Measurements from ENCODE around the gene TPPP2. TPM values are rescaled to one million over a fixed set of nuclear protein-coding genes. Genes with fewer than 3 reads are reported as not detected.
A peak's percentile ranks its signal among the peaks of the same experiment; 100 is the strongest.

Gene TPPP2
- total and polyA plus RNA-seq, 10 of the 15 experiments (the other 5 are each of a cell fraction or from before 2014, with no cell fraction given), result not detected

DNA sequence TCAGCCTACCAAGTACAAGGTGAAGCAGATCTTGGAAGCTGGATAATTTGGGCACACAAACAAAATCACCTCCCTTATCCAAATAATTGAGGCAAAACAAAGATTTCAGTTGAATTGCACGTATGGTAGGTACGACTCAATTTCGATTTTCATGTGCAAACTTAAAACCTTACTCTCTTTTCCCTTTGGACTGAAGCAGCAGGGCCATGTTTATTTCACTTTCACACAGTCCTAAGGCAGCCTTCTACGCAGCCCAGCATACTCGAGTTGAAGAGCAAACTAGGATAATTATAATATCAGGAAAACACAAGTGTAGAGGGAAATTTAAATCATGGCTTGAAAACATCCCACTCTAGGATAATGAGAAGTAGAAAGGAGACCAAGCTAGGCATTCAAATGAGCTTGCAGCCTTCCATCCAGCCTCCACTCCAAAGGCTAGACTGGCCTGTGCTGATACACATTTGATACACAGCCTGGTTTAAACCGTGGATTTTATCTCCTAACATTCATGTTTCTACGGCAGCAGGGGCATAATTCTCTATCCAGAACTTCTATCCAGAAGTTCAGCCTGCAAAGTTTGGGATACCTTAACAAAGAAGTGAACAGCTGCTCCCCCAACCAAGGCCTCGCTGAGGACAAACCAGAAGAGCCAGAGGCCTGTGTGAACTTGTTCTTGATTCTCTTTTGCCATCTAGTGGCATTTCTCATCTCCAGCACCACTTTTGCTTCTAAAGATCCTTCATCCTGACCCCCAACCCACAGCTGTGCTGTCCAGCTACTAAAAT is 9.8 kb downstream of the TPPP2 start:
- in situ Hi-C loops (cut with MboI), result no loop called here
- DNase-seq (ENCODE audit: low read depth, low spot score) (no peak), FAIRE-seq (no peak), ATAC-seq (peak; percentile 87)
- TF ChIP-seq, protein P1, sequence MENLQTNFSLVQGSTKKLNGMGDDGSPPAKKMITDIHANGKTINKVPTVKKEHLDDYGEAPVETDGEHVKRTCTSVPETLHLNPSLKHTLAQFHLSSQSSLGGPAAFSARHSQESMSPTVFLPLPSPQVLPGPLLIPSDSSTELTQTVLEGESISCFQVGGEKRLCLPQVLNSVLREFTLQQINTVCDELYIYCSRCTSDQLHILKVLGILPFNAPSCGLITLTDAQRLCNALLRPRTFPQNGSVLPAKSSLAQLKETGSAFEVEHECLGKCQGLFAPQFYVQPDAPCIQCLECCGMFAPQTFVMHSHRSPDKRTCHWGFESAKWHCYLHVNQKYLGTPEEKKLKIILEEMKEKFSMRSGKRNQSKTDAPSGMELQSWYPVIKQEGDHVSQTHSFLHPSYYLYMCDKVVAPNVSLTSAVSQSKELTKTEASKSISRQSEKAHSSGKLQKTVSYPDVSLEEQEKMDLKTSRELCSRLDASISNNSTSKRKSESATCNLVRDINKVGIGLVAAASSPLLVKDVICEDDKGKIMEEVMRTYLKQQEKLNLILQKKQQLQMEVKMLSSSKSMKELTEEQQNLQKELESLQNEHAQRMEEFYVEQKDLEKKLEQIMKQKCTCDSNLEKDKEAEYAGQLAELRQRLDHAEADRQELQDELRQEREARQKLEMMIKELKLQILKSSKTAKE (IDR thresholded peaks at IDR 0.05; ENCODE audit: low read depth, poor library complexity, severe bottlenecking), result no peak
- TF ChIP-seq, protein P2, sequence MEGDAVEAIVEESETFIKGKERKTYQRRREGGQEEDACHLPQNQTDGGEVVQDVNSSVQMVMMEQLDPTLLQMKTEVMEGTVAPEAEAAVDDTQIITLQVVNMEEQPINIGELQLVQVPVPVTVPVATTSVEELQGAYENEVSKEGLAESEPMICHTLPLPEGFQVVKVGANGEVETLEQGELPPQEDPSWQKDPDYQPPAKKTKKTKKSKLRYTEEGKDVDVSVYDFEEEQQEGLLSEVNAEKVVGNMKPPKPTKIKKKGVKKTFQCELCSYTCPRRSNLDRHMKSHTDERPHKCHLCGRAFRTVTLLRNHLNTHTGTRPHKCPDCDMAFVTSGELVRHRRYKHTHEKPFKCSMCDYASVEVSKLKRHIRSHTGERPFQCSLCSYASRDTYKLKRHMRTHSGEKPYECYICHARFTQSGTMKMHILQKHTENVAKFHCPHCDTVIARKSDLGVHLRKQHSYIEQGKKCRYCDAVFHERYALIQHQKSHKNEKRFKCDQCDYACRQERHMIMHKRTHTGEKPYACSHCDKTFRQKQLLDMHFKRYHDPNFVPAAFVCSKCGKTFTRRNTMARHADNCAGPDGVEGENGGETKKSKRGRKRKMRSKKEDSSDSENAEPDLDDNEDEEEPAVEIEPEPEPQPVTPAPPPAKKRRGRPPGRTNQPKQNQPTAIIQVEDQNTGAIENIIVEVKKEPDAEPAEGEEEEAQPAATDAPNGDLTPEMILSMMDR (IDR thresholded peaks at IDR 0.05 in 2 of 3, conservative IDR thresholded peaks at IDR 0.05 in 1 of 3; ENCODE audit: control insufficient read depth in 2 of 3, extremely low read depth in 1 of 3, insufficient read depth in 1 of 3, low read depth in 3 of 3, low read length in 3 of 3), result peak; percentile 53 to 60 (median 60)
- TF ChIP-seq PML (IDR thresholded peaks at IDR 0.05; ENCODE audit: low read length) (no peak), SUPT20H (IDR thresholded peaks at IDR 0.05; ENCODE audit: borderline replicate concordance, control insufficient read depth, low read depth, low read length) (no peak), EED (IDR thresholded peaks at IDR 0.05; ENCODE audit: low read depth) (no peak), SMC3 (IDR thresholded peaks at IDR 0.05; ENCODE audit: borderline replicate concordance, low read length) (peak; percentile 60; the same call in 1 of the 2 replicates), FOS (IDR thresholded peaks at IDR 0.05; ENCODE audit: borderline replicate concordance, extremely low read depth, insufficient read length) (no peak), RAD21 (IDR thresholded peaks at IDR 0.05; ENCODE audit: insufficient read depth, low read depth, low read length) (peak; percentile 64), NFXL1 (IDR thresholded peaks at IDR 0.05; ENCODE audit: borderline replicate concordance) (no peak)
- TF ChIP-seq, protein P3, sequence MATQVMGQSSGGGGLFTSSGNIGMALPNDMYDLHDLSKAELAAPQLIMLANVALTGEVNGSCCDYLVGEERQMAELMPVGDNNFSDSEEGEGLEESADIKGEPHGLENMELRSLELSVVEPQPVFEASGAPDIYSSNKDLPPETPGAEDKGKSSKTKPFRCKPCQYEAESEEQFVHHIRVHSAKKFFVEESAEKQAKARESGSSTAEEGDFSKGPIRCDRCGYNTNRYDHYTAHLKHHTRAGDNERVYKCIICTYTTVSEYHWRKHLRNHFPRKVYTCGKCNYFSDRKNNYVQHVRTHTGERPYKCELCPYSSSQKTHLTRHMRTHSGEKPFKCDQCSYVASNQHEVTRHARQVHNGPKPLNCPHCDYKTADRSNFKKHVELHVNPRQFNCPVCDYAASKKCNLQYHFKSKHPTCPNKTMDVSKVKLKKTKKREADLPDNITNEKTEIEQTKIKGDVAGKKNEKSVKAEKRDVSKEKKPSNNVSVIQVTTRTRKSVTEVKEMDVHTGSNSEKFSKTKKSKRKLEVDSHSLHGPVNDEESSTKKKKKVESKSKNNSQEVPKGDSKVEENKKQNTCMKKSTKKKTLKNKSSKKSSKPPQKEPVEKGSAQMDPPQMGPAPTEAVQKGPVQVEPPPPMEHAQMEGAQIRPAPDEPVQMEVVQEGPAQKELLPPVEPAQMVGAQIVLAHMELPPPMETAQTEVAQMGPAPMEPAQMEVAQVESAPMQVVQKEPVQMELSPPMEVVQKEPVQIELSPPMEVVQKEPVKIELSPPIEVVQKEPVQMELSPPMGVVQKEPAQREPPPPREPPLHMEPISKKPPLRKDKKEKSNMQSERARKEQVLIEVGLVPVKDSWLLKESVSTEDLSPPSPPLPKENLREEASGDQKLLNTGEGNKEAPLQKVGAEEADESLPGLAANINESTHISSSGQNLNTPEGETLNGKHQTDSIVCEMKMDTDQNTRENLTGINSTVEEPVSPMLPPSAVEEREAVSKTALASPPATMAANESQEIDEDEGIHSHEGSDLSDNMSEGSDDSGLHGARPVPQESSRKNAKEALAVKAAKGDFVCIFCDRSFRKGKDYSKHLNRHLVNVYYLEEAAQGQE (IDR thresholded peaks at IDR 0.05; ENCODE audit: low read depth, low read length), result no peak
- TF ChIP-seq, protein P4, sequence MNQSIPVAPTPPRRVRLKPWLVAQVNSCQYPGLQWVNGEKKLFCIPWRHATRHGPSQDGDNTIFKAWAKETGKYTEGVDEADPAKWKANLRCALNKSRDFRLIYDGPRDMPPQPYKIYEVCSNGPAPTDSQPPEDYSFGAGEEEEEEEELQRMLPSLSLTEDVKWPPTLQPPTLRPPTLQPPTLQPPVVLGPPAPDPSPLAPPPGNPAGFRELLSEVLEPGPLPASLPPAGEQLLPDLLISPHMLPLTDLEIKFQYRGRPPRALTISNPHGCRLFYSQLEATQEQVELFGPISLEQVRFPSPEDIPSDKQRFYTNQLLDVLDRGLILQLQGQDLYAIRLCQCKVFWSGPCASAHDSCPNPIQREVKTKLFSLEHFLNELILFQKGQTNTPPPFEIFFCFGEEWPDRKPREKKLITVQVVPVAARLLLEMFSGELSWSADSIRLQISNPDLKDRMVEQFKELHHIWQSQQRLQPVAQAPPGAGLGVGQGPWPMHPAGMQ (IDR thresholded peaks at IDR 0.05; ENCODE audit: borderline replicate concordance), result no peak
- Histone ChIP-seq H3K9ac (ENCODE audit: control insufficient read depth, insufficient read depth, low read length) (no peak overlapping the region), H2AFZ (ENCODE audit: control insufficient read depth, low read depth, low read length) (no peak overlapping the region; the same call in 1 of the 2 replicates), H3K4me2 (ENCODE audit: control insufficient read depth, insufficient read depth) (no peak overlapping the region), H3K9me3 (replicated peaks; ENCODE audit: control insufficient read depth, insufficient read depth, low read length) (no peaks in the 10 kb centered on the region), H3K27ac (ENCODE audit: control insufficient read depth, insufficient read depth) (no peak overlapping the region), H3K36me3 (ENCODE audit: control insufficient read depth in 2 of 2, insufficient read depth in 2 of 2, low read length in 1 of 2) (no peaks in the 10 kb centered on the region), H4K20me1 (ENCODE audit: control insufficient read depth, insufficient read depth) (no peaks in the 10 kb centered on the region), H3K4me3 (no peak overlapping the region), H3K79me2 (ENCODE audit: control insufficient read depth, insufficient read depth, low read length) (no peaks in the 10 kb centered on the region), H3K4me1 (ENCODE audit: control insufficient read depth, insufficient read depth, low read length) (peaks cover 8% of the 10 kb centered on the region), H3K27me3 (replicated peaks in 1 of 2; ENCODE audit: control insufficient read depth in 2 of 2, insufficient read depth in 2 of 2, low read length in 1 of 2) (peaks cover 0 to 7% of the 10 kb centered on the region in 2 experiments; a peak in 2 of 4 replicates)
- RAD21 ChIA-PET (ENCODE audit: unreplicated experiment), result interaction anchor here (1.0 to 3.5 kb wide), 5 partner anchors 25 to 65 kb away, joined by 3 to 24 read pairs (median 4); no protein-coding TSS in a partner anchor
- intact Hi-C loops (cut with micrococcal nuclease; ENCODE audit: unreplicated experiment), result loop anchor here (1.0 kb wide), 1 partner anchor 25 kb away; no protein-coding TSS in a partner anchor
- BruUV-seq (replicated peaks), result no TSS peak
- CTCF ChIA-PET, result interaction anchor here (0.6 to 4.3 kb wide), 12 partner anchors 8 to 69 kb away, joined by 3 to 57 read pairs (median 4); no protein-coding TSS in a partner anchor
- POLR2A ChIA-PET, result interaction anchor here (0.6 to 0.8 kb wide), 2 partner anchors 25 to 275 kb away, joined by 3 read pairs; no protein-coding TSS in a partner anchor
- SMC1A ChIA-PET (ENCODE audit: uncharacterized antibody, unreplicated experiment), result interaction anchor here (0.6 to 3.8 kb wide), 5 partner anchors 21 to 70 kb away, joined by 3 to 36 read pairs (median 4); no protein-coding TSS in a partner anchor
- 18% methylated on average over 8 of the region's 8 CpGs for WGBS (ENCODE audit: insufficient coverage, insufficient replicate concordance, low lambda C conversion rate, missing lambda C conversion rate)

Measured in GM12878 (cell line).